Cardiac fibroblast (primary cell): ENCODE results near the gene TP53I13.
A peak's percentile ranks its signal among the peaks of the same experiment; 100 is the strongest.

ENCODE experiments used
- DNase-seq, 2 donors: peaks; one replicate each; pipeline versions ENCODE4 v3.0.0 to v3.0.0-alpha.2; 2010; ENCODE audit warnings: low read depth in 2 of 2
- H3K4me3 ChIP-seq, 2 donors: replicated peaks in 1 of 2; 1 replicate in 1 of 2; 2 replicates in 1 of 2; pipeline ENCODE4 v1.5.1; 2011; ENCODE audit warnings: low read depth in 2 of 2, low read length in 2 of 2, mild to moderate bottlenecking in 2 of 2, moderate library complexity in 1 of 2
- TF ChIP-seq, protein P1 (sequence below): IDR thresholded peaks from one replicate; pipeline ENCODE4 v1.5.1; 2011; ENCODE audit warnings: low read depth, mild to moderate bottlenecking, low read length, inconsistent platforms

Gene TP53I13

DNA sequence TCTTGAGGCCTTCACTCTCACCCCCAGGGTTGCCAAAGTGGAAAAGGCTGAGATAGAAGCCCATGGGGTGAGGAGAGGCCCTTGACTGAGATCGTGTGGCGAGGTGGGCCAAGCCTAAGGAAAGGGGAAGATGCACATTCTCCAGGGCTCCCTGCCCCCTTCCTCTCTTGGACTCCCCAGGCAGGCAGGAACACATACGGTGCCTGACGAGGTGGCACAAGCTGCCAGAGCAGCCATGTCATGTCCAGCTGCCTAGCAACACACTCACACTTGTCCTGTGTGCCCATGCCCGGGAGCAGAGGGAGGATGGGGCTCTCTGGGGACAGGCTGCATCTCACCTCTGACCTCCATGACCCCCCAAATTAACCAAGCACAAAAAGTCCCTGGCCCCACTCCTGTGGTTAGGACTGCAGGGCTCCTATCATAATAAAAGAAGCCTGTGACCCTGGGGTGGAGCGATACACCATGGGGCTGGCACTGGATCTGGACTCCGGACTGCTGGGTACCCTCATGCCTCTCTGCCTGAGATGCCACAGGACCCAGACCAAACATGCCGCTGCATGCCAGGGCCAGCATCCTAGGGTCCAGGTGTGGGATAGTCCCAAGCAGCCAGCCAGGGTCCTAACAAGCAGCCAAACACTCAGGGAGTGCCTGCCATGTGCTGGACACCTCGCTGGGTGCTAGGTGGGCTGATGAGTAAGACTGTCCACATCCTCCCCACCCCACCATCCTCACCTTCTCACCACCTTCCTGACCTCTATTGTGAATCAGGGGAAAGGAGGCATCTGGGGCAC lies 18.4 kb downstream of the TP53I13 start:
- DNase-seq: no peak
- peak overlapping the region in 1 of 2 donors; percentile 82 for H3K4me3 ChIP-seq
- TF ChIP-seq, protein P1, sequence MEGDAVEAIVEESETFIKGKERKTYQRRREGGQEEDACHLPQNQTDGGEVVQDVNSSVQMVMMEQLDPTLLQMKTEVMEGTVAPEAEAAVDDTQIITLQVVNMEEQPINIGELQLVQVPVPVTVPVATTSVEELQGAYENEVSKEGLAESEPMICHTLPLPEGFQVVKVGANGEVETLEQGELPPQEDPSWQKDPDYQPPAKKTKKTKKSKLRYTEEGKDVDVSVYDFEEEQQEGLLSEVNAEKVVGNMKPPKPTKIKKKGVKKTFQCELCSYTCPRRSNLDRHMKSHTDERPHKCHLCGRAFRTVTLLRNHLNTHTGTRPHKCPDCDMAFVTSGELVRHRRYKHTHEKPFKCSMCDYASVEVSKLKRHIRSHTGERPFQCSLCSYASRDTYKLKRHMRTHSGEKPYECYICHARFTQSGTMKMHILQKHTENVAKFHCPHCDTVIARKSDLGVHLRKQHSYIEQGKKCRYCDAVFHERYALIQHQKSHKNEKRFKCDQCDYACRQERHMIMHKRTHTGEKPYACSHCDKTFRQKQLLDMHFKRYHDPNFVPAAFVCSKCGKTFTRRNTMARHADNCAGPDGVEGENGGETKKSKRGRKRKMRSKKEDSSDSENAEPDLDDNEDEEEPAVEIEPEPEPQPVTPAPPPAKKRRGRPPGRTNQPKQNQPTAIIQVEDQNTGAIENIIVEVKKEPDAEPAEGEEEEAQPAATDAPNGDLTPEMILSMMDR: no peak

DNA sequence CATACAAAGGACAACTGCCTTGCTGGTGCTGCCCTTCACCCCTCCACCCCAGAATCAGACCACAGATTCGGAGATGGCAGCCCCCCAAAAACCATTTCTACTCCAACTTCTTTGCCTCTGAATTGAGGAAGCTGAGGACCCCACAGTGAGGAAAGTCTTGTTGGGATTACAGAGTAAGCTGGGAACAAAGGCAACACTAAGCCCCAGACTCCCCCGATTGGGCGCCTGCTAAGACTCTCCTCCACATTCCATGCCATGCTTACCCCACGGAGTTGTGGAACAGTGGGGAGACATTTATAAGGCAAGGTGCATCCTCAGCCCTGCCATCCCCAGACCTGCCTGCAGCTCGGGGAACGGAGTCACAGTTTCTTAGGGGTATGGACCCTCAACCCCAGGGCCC lies 19.1 kb downstream of the TP53I13 start:
- peak overlapping the region; percentile 82 to 90 for H3K4me3 ChIP-seq
- DNase-seq: no peak
- TF ChIP-seq, protein P1: no peak

DNA sequence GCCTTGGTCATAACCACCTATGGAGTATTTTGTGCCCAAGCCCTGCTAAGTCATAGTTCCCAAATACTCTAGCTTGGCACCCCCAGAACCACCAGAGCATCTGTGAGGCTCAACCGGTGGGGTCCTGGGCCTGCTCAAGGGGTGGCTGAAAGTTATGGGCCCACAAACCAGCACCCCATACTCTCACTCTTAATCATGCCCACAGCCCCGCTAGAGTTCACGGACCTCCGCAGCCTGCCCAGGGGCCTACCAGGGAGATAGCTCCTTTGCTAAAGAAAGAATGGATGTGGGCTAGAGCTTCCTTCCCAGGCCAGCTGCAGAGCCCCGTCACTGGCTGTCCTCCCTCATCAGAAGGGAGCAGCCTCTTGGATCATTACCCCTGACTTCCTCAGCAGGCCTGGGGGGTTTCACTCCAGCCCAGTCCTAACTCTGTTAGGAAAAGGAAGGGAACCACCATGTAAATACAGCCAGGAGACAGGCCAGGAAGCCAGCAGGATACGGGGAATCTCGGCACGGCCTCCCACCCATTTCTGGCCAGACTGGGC lies 19.6 kb downstream of the TP53I13 start:
- TF ChIP-seq, protein P1: no peak
- H3K4me3 ChIP-seq: peak overlapping the region; percentile 82 to 90
- DNase-seq: no peak

DNA sequence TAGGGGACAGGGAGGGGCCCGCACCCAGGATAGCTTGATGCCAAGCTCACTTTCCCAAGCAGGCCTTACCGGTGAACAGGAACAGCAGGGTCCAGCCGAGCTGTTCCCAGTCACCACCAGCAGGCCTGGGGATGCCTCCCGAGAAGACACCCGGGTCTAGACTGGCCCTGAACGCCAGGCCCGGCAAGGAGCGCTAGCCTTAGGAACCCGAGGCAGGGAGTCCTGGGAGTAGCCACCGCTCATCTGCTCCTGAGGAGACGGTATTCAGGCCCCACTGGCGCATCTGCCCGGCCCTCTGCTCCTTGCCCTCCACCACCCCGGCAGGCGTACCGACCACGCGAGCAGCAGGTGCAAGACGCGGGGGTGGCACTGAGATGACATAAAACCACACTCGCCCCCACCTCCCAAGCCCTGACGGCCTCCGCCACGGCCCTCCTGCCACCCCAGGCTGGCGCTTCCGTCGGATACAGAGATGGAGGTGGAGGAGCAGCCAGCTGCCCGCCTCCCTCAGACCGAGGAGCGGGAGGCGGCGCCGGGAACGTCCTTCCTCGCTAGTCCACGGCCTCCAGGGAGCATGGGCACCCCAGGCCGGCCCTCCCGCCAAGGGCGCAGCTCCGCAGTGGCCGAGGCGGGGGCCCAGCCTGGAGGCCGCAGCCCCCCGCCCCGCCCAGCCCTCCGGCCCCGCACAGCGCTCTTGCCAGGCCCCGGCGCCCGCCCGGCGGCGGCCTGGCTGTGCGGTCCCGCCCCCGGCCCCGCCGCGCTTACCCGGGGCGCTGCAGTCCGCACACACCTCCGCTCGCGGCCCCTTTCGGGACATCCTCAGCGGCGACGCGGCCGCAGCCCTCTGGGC lies 20.3 kb downstream of the TP53I13 start:
- DNase-seq: peak; percentile 29 to 38
- H3K4me3 ChIP-seq: peak overlapping the region; percentile 82 to 90
- TF ChIP-seq, protein P1: no peak

DNA sequence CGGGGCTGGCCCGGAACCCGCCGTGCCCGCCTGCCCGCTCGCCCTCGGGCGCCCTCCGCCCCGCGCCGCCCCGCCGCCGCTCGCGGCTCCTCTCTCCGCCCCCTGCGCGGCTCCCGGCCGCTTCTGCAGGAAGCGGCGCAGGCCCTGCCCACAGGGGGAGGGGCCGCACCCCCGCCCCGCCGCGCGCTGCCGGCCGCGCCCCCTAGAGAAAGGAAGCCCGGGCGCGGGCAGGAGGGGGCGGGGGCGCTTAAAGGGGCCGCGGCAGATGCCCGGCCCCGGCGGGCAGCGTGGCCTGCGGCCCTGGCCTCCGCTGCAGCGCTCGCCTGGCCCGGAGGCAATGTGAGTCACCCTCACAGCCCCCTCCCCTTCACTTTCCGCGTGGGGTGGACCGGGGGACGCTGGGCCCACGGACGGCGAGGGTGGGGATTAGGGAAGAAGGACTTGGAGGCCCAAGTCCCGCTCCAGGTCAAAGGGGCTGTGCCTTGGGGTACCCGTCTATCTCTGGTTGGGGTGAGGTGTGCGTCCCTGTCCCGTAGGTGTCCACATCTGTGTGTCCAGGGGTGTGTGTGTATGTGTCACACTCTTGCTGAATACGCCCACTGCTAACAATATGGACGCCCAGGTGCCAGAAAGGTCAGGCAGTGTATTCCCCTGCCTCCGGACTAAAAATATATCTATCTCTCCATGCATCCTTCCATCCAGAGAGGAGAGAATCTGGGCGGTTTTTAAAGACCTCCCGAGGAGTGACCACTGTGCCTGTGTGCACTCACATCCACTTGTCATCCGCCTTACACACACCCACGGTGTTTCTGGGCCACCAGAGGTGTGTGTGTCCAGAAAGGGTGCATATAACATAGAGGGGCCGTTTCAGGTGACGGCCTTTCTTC lies 21.3 kb downstream of the TP53I13 start, which contains the start of gene GIT1:
TSS of gene GIT1 (minus strand) at position 125 of the 887 bp plus-strand sequence. CDS start 270 bp downstream, outside the sequence.
- peak; percentile 74 to 89 for DNase-seq
- H3K4me3 ChIP-seq: peak within 1 kb of the TSS; percentile 82 to 90
- TF ChIP-seq, protein P1: no peak
